Body of pancreas (tissue), 4 donors: Measurements from ENCODE around the gene DST.

Source experiments
- CTCF ChIP-seq, 7 experiments: fragments of 450-650 bp in 4 of 7; fragments of 200-600 bp in 3 of 7; sonication (generic) in 3 of 7; IDR thresholded peaks; one replicate each; pipeline ENCODE4 v1.5.1; 2016 to 2019; ENCODE audit warnings: antibody characterized with exemption in 7 of 7
- POLR2A ChIP-seq, 3 donors: fragments of 450-650 bp; IDR thresholded peaks; one replicate each; pipeline ENCODE4 v1.6.1; 2016; ENCODE audit warnings: antibody characterized with exemption in 3 of 3, mild to moderate bottlenecking in 2 of 3

- TF ChIP-seq POLR2A (IDR thresholded peaks at IDR 0.05): no peak
- no peak for TF ChIP-seq CTCF (IDR thresholded peaks at IDR 0.05)
These were observed 194.6 kb downstream of the DST start for GRCh38 chr6:56448046-56448445.
